MV-4-11 (cell line): ENCODE measurements around the gene C4orf17.
"Not testable (repeated sequence)": the region's sequence is repeated elsewhere in the genome, so short reads cannot be mapped to it uniquely, and the experiment has no call there.

ENCODE experiments used
- DNase-seq: peaks from one replicate; lab custom pipeline; 2025; lab: John Stamatoyannopoulos, UW

C4orf17 gene

DNA sequence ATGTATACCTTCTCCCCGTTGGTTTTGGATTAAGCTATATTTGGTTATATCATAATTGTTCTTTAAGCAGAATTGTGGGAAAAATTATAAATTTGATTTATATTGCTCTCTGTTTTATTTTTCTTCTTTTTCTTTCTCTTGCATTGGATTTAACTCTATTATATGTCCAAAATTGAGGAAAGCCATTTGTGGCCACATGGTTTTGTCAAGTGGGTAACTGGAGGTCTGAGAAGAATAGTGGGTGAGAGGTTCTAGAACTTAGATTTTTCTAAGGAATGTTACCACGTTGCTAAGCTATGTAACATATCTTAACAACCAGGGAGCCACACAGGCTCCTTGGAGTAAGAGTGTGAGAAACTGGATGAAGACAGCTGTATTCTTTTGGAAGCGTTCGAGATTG is at the start of gene C4orf17:
C4orf17 (plus strand) TSS at position 301 of the 400 bp plus-strand sequence. CDS start 2,061 bp downstream, outside the sequence.
- no peak for DNase-seq

DNA sequence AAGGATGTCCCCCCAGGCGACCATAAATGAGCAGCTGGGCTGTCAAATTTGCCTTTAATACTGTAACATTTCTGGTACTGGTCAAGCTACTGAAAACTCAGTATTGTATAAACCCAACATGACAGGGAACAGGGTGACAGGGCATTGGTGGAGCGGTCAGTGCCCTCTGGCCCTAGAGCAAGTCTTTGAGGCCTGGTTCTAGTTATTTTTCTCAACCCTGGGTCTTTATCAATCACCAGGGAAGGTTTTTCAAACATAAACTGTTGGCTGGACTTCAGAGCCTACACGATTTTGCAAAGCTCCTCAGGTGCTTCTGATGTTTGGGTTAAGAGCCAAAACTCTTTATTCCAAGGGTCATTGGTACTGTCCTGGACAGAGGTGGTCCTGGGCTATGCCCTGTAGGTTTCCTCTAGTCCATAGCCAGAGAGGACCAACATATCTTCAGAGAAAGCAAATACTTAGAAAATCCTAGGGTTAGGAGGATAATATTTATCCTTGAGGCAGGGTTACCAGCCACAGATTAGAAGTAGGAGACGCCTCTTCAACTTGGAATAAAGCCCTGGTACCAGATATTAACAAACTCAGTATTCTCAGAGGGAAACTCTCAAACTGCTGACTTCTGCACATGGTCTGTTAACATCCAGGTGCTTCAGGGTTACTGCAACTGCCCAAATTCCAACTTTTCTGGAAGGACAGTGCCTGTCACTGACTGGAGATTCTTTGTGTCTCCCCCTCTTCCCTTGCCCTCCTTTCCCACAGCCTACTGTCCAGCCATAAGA is 49.0 kb upstream of the C4orf17 start:
- DNase-seq, result no peak

DNA sequence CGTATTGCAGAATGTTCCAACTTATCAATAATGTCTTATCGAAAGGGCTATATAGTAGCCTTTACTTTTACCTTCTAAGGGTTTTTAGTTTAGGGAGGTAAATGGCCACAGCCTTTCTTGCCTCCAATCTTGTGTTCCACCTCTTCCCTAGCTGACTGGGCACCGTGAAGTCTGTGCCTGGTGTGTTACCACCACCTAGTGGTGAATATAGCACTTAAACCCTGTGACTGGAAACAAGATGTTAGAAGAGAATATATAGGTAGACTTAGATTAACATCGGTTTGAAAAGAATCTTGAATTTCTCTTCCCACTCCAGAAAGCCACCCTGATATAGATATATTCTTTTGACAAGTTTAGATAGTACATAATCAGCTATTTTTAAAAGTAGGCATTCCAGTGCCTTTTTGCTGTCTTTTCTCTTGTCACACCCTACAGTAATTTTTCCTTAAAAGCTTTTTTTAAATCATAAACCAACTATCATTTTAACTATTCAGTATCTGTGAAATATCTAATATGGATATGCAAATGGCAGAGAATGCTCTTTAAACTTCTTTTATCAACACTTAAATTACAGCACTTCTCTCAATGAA is 47.9 kb upstream of the C4orf17 start:
- DNase-seq, result peak; percentile 18

DNA sequence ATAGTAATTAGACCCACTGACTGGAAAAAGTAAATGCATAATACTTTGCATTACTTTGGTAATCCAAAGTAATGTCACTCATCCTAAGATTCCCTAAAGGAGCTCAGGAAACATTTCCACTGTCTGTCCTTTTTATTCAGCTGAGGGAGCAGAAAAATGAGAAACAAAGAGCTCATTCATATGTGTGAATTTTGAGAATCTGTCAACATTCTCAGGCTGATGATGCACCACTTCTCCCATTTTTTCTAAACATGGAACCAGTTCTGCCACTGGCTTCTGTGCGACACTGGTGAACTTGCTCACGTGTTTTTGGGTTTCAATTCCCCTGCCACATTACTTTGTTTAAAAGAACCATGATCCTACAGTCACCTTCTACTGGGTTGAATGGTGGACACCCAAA is 47.3 kb upstream of the C4orf17 start:
- DNase-seq, result no peak

DNA sequence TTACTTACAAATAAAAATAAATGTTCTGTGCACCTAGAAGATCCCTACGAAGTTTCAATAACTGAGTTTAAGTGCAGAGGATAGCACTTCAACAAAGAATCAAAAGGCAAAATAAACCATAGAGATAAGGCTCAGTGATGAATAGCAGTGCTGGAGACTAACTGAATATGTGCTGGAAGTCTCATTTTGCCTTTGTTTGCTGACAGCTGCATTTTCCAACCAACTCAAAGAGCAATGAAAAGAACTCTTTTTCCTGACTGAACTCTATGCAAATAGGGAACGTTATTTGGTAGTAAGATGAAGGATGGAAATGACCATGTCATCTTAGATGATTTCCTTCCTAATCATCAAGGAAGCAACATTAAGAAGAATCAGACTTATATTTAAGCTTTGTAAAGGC is 42.9 kb upstream of the C4orf17 start:
- DNase-seq, result no peak

DNA sequence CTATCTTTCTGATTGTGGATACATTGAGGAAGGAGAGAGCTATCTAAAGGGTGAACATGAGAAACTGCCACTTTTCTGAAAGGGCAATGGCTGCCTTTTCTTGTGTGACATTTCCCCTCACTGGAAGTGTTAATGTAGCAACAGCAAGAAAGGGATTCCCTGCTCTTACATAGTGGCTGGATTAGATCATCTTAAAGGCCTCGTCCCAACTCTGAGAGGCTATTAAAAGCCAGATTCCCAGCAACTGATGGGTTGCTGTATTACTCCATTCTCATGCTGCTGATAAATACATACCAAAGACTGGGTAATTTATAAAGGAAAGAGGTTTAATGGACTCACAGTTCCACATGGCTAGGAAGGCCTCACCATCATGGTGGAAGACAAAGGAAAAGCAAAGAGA is 41.9 kb upstream of the C4orf17 start:
- no peak for DNase-seq

DNA sequence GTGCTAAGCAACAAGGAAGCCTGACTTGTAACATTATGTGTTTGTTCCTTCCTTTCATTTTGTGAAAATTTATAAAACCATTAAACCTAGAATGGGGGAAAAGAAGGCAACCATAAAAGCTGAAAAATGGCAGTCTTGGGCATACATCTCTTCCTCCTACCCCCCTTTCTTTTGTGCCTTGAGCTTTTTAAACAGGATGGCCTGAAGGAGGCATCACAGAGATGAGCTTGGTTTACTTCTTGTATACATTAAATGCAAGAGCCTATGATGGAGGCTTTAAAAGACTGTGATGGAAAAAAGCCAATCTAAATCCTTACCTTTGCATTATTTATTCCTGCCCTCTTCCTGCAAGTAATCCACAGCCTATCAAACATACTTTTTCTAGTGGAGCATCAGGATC is 39.5 kb upstream of the C4orf17 start:
- DNase-seq, result no peak

DNA sequence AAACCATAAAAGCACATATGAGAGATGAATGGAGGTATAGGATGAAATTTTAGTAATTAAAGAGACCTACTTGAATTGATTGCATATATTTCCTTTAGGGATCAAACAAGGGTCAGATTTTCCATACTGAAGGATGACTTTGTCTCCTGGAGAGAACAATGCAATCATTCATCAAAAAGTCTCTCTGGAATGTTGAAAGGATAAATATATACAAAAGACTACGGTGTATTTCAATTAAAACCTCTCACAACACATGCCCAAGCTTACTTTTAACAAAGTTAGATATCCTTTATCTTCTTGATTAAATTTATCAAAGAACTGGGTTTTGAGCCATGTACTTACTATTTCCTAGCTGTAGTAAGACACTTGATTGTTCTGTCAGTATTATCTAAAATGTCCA is 38.9 kb upstream of the C4orf17 start:
- DNase-seq, result no peak

DNA sequence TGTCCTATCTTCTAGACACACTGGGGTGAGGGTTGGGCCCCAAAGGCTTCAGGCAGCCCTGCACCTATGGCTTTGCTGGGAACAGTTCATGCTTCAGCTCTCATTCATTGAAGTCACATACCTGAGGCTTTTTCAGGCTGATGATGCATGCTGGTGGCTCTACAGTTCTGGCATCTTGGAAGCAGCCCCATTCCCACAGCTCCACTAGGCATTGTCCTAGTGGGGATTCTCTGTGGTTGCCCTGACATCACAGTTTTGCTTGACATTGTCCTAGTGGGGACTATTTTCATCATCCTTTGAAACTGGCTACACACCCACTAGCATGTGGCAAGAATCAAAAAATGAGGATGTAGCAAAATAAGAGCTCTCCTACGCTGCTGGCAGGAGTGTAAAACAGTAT is 37.7 kb upstream of the C4orf17 start:
- DNase-seq, result no peak

DNA sequence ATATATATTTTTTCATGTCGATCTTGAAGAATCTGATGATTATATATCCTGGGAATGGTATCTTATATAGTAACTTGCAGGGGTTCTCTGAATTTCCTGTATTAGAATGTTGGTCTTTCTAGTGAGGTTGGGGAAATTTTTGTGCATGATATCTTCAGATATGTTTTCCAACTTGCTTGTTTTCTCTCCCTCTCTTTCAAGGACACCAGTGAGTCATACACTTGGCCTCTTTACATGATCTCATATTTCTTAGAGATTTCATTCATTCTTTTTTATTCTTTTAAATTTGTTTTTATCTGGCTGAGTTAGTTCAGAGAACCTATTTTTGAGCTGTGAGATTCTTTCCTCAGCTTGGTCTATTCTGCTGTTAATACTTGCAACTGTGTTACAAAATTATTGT is 27.2 kb upstream of the C4orf17 start:
- DNase-seq, result no peak

DNA sequence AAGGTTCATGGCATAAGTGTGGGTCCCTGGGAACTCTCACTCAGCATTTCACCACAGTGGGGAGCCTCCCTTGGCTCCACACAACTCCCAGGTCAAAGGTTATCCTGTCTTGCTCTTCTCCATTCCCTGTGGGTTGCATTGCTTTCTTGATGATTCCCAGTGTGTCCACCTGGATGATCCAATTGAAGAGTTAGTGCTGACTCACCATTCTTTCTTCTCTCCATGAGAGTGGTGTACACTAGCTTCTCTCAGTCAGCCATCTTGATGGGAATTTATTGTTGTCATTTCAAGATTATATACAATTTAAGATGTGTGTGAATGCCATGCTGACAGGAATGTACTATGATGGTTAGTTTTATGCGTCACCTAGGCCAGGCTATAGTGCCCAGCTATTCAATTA is 25.6 kb upstream of the C4orf17 start:
- DNase-seq, result no peak

DNA sequence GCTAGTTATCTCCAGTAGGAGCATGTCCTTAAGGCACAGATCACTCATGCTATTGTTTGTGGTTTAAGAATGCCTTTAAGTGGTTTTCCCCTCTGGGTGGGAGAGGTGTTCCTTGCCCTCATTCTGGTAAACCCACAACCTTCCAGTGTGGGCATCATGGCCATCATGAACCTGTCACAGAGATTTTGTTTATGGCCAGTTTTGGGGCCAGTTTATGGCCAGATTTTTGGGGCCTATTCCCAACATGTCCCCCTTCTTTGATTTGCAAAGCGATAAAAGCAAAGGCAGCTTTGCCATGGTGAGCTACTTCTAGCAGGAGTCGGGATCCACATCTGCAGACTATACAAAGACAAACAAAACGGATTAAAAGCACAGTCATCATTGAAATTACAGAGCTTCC is 24.2 kb upstream of the C4orf17 start:
- DNase-seq, result not testable (repeated sequence)

DNA sequence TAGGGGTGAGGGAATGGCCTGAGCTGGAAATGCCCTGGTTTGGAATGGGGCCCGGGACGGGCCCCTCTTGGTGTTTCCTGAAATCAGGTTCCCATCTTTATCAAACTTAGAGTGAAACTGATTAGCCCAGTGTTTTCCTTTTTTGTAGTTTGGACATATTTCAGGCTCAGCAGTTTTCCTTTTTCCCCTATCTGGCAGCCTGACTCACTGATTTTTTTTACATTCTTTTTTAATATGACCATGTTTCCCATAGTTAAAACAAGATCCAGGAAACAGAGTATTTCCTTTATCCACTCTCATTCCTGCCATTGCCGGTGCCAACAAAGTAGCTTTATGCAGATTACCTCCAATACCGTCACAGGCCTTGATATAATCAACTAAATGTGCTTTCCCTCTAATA is 20.5 kb upstream of the C4orf17 start:
- DNase-seq, result no peak

DNA sequence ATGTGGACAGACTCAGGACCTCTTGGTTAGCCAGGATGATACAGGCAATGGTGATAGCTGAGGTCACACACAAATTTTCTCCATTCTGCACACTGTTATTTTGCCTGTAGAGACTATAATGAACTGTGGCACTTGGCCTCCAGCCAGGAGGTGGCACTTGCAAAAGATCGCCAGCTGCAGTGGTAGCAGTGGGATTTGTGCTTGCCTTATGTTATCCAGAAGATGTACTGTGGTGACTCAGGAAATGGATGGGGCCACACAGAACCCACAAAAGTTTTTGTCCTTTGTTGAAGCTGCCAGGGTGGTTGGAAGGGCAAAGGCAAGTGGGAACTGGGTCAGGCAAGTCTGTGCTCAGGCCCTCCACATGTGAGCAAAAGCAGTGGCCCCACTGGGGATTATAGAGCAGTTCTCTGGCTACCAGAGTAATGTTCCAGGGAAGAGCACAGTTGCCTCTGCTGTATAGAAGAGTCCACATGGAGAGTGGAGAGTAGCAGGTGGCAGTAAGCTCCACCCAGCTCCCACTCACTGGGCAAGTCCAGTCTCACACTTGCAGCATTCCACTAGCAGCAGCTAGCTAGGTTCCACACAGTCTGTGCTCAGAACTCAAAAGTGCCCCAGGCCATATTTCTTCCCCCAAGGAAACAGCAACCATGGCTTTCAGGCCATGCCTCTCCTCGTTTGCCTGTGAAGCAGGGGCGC is 5.9 kb upstream of the C4orf17 start:
- DNase-seq, result peak; percentile 76

DNA sequence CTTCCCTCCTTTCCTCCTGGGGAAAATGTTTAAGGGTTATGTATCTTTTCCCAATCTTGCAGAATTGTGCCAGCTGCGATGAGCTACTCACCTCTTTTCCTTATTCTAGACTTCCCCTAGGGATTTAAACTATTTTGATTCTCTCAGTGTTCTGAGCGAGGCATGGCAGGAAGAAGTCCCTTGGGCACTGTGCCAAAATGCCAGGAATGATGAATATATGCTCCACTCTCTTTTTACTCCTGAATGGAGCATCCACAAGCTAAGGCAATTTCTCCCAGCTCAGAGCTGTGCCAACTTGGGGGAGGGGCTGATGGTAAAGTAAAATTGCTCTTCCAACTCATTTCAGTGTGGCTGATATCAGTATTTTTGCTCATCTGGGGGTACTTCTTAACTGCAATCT is 4.0 kb upstream of the C4orf17 start:
- no peak for DNase-seq

DNA sequence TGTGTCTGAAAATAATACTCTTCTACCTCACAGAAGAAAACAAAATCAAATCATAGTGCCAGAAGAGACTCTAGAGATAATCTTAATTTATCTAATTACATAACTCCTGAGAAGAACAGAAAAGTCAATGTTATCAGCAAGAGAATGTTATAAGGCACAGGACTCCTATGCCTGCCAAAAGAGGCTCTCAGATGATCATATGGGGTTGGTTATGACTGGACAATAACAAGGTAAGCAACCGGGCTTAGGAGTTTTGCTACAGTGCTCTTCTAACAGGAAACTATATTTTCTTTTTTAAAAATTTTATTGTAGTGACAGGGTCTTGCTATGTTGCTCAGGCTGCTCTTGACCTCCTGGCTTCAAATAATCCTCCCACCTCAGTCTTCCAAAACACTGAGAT is 3.5 kb upstream of the C4orf17 start:
- no peak for DNase-seq

DNA sequence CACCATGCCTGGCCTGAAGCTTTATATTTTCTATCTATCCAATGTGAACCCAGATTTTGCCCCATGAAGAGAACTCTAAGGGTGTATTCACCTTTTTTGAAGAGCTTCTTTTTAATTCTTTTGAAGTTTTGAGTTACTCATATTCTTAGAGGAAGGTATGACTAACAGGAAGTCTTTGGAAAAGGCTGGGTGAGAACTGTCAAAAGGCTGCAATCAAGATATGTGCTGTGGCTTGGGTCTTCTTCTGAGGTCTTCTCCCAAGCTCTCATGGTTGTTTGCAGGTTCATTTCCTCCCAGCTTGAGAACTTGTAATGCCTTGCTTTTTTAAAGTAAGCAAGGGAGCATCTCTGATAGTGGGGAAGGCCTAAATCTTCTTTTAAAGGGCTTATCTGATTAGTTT is 3.1 kb upstream of the C4orf17 start:
- DNase-seq, result no peak

DNA sequence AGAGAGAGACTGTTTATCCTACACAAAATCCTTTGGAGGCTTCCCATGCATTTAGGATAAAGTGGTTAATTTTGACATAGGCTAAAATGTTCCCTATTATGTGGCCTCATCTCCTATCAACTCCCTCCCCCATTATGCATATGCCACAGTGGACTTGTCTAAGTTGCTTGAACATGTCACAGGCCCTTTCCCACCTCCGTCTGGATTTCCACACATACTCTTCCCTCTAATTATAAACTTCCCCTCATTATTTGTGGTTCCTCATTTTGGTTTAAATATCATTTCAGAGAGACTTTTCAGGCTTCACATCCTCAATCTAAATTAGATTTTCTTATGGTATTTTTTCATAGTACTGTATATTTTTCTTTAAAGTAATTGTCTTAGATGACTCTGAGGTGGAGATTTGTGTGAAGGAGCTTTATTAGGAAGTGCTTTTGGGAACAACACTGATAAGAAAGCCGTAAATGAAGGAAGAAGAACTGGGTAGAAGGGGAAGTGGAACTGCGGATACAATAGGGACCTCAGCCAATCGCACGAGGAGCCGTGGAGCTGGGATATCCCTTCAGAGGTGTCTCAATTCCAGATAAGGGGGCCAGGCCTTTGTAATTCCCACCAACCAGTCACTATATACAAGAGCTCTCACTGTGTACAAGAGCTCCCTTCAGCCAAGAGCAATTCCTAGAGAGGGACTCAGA is 7.9 kb downstream of the C4orf17 start:
- peak; percentile 66 for DNase-seq

DNA sequence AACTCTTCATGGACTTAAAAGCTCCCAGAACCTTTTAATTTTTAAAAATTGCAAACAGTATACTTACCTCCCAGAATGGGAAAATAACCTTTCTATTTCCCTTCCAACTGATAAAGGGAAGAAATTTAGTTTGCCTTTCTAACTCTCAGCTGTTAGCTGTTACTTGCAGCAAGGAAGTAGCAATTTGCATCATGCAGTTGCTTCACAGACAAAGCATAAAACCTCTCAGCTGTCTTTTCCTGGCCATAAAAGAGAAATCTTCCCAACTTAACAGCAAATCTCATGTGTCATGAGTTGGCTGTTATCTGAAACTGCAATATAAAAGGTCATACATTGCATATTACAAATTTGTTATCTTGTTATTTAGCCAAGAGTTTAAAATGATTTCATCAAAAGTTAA is 18.4 kb downstream of the C4orf17 start:
- DNase-seq, result peak; percentile 1

DNA sequence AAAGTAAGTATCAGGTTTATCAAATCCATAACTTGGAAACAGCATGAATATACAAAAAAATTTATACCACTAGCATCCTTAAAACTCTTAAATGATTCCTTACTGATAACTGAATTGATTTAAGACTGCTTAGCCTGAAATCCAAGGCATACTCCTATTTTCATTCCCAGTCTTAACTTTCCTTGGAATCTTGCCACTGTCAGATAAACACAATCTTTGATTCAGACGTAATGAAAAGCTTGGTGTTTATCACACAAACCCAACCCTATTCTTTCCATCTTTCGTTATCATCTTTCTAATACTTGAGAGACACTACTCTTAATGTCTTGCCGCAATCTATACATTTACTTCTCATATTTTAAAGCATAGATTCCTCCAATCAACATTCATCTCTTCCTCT is 19.1 kb downstream of the C4orf17 start:
- no peak for DNase-seq

DNA sequence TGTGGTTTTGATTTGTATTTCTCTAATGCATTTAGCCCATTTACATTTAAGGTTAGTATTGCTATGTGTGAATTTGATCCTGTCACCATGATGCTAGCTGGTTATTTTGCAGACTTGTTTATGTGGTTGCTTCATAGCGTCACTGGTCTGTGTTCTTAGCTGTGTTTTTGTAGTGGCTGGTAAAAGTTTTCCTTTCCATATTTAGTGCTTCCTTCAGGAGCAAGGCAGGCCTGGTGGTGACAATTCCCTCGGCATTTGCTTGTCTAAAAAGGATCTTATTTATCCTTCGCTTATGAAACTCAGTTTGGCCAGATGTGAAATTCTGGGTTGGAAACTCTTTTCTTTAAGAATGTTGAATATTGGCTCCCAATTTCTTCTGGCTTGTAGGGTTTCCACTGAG is 23.9 kb downstream of the C4orf17 start:
- DNase-seq, result not testable (repeated sequence)

DNA sequence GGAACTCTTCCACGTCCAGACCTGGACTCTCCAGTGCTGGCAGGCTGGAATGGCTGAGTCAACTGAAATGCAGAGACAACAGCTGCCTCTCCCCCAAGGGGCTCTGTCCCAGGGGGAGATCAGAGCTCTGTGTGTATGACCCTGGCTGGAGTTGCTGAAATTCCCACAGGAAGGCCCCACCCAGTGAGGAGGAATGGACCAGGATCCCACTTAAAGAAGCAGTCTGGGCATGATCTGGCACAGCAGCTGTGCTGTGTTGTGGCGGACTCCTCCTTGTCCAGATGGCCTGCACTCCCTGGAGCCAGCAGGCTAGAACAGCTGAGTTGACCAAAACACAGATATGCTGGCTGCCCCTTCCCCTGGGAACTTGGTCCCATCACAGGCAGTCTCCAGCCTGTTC is 25.4 kb downstream of the C4orf17 start:
- DNase-seq, result no peak

DNA sequence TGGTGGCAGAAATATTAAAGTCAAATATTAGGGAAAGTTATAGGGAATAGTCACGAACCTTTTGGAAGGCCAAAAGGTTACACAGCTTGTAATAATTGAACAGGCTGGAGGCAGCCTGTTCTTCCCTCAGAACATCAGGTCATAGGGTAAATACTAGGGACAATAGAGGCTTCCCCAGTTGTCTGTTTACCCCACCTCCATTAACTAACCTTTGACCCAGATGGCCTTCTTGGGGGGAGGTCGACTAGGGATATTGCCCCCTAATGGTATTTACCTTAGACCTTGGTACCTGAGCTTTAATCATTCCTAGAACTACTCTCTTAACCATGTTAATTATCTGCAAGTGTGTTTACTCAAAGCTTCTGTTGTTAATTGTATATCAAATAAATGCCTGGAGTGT is 26.0 kb downstream of the C4orf17 start:
- no peak for DNase-seq
